Skin of body (tissue), 2 donors: ENCODE results near the gene PATZ1. TPM values are rescaled to one million over a fixed set of nuclear protein-coding genes. Genes with fewer than 3 reads are reported as not detected.
A peak's percentile ranks its signal among the peaks of the same experiment; 100 is the strongest.
"Not testable (repeated sequence)": the region's sequence is repeated elsewhere in the genome, so short reads cannot be mapped to it uniquely, and the experiment has no call there.

Experiments used
- DNase-seq: peaks from one replicate; lab custom pipeline; 2025; lab: John Stamatoyannopoulos, UW
- total RNA-seq: library from RNA; depleted of rRNA; stranded (reverse); fragments of >200 nt; gene quantifications from one replicate; pipeline ENCODE4 v1.2.3, GENCODE V29; 2014

PATZ1 gene
- 10.8 TPM for total RNA-seq

- peak; percentile 66 for DNase-seq
These were observed at the start of gene PATZ1 for GRCh38 chr22:31346255-31346732. Gene PATZ1 (minus strand): TSS chr22:31346346. CDS start chr22:31345602, 744 bp downstream.

GRCh38 chr22:31394326-31394725, 48.2 kb upstream of the PATZ1 start:
- DNase-seq, result no peak

- no peak for DNase-seq
These were observed 47.7 kb upstream of the PATZ1 start for GRCh38 chr22:31393893-31394292.

- not testable (repeated sequence) for DNase-seq
These were observed 32.5 kb upstream of the PATZ1 start for GRCh38 chr22:31378651-31379050.

DNA sequence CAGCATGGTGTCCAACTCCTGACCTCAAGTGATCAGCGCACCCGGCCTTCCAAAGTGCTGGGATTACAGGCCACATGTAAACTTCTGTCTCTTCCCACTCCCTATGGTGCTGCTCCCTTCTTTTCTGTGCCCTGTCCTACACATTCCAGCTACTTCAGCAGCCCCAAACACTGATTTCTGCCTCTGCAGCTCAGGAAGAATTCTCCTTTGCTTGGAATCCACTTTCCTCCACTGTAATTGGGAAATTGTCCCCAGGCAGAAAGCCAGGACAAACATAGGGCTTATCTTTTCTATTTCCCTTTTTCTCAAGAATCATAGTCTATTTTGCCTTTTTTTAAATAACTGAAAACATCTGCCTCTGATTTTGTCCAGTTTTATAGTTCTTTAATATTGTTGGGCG, 32.0 kb upstream of the PATZ1 start:
- DNase-seq, result no peak

- no peak for DNase-seq
These were observed 31.5 kb upstream of the PATZ1 start for GRCh38 chr22:31377612-31378011.

DNA sequence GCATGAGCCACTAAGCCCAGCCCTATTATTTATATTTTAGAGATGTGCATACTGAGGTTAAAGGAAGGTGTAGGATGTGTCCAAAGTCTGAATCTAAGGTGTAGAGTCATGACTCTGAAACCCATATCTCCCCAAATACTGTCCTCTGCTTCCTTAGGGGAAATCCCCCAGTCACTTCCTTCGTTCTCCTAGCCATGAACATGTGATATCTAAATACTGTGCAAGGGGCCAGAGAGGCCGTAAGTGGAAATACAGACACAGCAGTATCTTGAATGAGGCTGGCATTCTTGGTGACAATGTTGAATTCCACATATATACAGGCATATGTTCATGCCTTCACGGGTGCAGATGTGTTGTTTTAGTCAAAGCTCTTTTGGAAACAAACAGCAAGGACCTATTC, 21.3 kb upstream of the PATZ1 start:
- DNase-seq, result no peak

- DNase-seq, result no peak
These were observed 17.8 kb upstream of the PATZ1 start for GRCh38 chr22:31363885-31364465.

DNA sequence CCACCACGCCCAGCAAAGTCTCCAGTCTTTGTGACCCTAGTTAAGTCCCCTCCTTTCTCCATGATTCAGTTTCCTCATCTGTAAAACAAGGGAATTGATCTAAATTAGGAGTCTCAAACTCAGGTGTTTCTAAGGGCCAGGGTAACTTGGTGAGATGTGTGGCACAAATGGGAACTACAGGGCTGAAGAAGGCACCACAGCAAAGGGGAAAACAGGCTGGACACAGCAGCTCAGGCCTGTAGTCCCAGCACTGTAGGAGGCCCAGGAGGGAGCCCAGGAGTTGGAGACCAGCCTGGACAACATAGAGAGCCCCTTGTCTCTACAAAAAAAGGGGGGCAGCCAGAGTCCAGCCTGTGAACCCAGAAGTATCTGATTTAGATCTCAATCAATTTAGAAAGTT, 15.6 kb upstream of the PATZ1 start:
- no peak for DNase-seq

GRCh38 chr22:31360029-31360428, 13.9 kb upstream of the PATZ1 start:
- DNase-seq, result no peak

GRCh38 chr22:31354515-31354914, 8.4 kb upstream of the PATZ1 start:
- DNase-seq, result no peak

DNA sequence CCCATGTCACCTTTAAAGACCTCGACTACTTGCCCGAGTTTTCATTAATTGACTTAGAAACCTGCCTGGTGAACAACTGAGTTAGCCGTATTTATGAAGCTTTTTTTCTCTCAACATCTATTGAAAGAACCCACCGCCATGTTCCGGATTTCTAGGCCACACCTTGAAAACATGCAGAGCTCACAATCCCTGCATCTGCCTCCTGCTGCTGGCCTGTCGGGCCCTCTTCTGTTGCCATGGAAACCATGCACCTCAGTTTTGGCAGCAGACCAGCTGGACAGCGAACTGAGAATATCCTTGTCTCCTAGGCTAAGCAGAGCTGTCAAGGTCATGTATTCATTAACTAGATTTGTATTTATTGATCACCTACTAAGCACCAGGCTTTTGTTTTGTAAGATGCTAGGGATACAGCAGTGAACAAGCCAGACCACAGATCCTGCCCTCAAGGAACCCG, 4.3 kb upstream of the PATZ1 start:
- no peak for DNase-seq

- DNase-seq, result no peak
These were observed 3.8 kb upstream of the PATZ1 start for GRCh38 chr22:31349960-31350359.

- DNase-seq, result no peak
These were observed 2.6 kb upstream of the PATZ1 start for GRCh38 chr22:31348766-31349165.

GRCh38 chr22:31348009-31348337, 1.8 kb upstream of the PATZ1 start:
- not testable (repeated sequence) for DNase-seq

- peak; percentile 75 for DNase-seq
These were observed 1.3 kb upstream of the PATZ1 start for GRCh38 chr22:31347251-31348008.

DNA sequence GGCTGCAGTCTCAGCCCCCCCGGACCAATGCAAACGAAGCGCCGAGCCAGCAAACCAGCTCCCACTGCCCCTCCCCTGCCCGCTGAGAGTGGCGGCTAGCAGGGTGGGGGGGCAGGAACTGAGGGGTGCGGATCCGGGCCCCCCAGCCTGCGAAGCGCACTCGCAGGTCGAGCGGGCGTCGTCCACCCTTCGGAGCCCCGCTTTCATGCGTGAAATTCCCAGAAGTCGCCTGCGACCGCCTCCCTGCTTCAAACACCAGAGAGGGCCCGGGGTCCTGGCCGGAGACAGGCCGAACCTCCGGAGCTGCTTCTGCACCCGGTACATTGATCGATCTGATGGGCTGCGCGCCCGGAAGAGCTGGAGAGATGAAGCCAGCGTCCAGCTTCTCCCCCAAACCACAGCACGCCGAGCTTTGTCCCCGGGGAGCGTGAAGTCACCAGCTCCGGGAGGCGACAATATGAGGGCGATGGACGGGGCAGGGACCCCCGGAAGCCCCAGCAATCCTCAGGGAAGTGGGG, 646 bp upstream of the PATZ1 start:
- DNase-seq, result peak; percentile 68

- DNase-seq, result peak; percentile 87
These were observed 553 bp downstream of the PATZ1 start for GRCh38 chr22:31345331-31346254.

DNA sequence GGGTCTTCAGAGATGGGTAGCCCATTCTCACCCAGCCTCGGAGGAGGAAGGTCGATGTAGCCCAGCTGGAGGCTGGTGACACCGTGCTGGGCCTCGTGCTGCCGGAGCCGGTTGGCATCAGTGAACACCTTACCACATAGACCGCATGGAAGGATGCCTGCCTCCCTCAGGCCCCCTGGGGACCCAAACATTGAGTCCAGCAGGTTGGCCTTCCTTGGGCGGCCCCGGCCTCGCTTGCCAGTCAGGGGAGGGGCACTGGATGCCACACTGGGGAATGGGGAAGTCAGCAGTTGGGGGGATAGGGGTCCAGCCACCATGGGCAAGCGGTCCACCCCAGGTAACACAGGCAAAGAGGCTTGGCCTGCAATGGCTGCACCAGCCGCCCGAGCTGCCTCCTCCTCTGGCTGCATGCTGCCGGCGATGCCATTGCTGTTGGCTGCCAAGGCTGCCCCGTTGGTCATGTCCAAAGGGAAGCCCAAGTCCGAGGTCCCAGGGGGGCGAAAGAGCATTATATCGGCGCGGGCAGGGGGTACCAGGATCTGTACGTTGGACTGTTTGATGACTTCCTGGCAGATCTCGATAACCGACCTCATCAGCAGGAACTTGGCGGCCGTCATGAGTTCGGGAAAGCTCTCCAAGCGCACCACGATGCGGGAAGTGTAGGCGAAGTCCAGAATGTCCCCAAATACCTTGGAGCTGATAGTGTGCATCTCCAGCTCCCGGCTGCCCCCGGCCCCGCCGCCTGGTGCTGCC, 1.4 kb downstream of the PATZ1 start:
- DNase-seq, result peak; percentile 29

GRCh38 chr22:31344256-31344577, 1.9 kb downstream of the PATZ1 start:
- DNase-seq, result no peak
